Activated CD4-positive, alpha-beta T cell treated with anti-CD3 and anti-CD28 coated beads, Interleukin-2, amount 10 ng/mL, durations not matched to agents 24 days and 14 days (primary cell): Measurements from ENCODE around the gene ST6GALNAC6. TPM values are rescaled to one million over a fixed set of nuclear protein-coding genes. Genes with fewer than 3 reads are reported as not detected.
"Not testable (repeated sequence)": the region's sequence is repeated elsewhere in the genome, so short reads cannot be mapped to it uniquely, and the experiment has no call there.

Experiments
- DNase-seq: peaks from one replicate; pipeline ENCODE4 v3.0.0; 2022
- H3K27ac Mint-ChIP-seq: one replicate; pipeline ENCODE4 v1.8.0; 2022; ENCODE audit warnings: mild to moderate bottlenecking, mixed read lengths
- H3K27me3 Mint-ChIP-seq: one replicate; pipeline ENCODE4 v1.8.0; 2022; ENCODE audit warnings: mixed read lengths
- H3K36me3 Mint-ChIP-seq: one replicate; pipeline ENCODE4 v1.8.0; 2022; ENCODE audit warnings: low read depth, mild to moderate bottlenecking, mixed read lengths
- H3K4me1 Mint-ChIP-seq: one replicate; pipeline ENCODE4 v1.8.0; 2021; ENCODE audit warnings: mixed read lengths
- H3K4me3 Mint-ChIP-seq: one replicate; pipeline ENCODE4 v1.8.0; 2022; ENCODE audit warnings: mild to moderate bottlenecking, moderate library complexity, mixed read lengths
- H3K9me3 Mint-ChIP-seq: one replicate; pipeline ENCODE4 v1.8.0; 2021; ENCODE audit warnings: mixed read lengths
- intact Hi-C: fragments of 100-400 bp; cut with micrococcal nuclease; formaldehyde crosslinking; loops from one replicate; pipeline ENCODE4 v1.15.1; 2023
- total RNA-seq: library from RNA; stranded (reverse); gene quantifications from 2 replicates; pipeline ENCODE4 v1.2.3, GENCODE V29; 2022

ST6GALNAC6 gene
- total RNA-seq, 1 donor from 2014 or later: 53.3 TPM

GRCh38 chr9:127884976-127885490, 14.4 kb downstream of the ST6GALNAC6 start:
- Mint-ChIP-seq H3K4me1 (peaks cover 11% of the 10 kb centered on the region), H3K27me3 (no peaks in the 10 kb centered on the region), H3K27ac (no peak overlapping the region), H3K36me3 (peaks cover 42% of the 10 kb centered on the region), H3K9me3 (no peaks in the 10 kb centered on the region), H3K4me3 (no peak overlapping the region)
- DNase-seq: no peak
- intact Hi-C loops: no loop called here

GRCh38 chr9:127884427-127884911, 14.9 kb downstream of the ST6GALNAC6 start:
- Mint-ChIP-seq H3K9me3 (no peaks in the 10 kb centered on the region), H3K36me3 (peaks cover 41% of the 10 kb centered on the region), H3K27ac (peak overlapping the region; percentile 48), H3K4me1 (peaks cover 11% of the 10 kb centered on the region), H3K27me3 (no peaks in the 10 kb centered on the region), H3K4me3 (no peak overlapping the region)
- DNase-seq: no peak
- intact Hi-C loops: no loop called here

GRCh38 chr9:127883959-127884358, 15.4 kb downstream of the ST6GALNAC6 start:
- no peaks in the 10 kb centered on the region for H3K27me3 Mint-ChIP-seq
- intact Hi-C loops: no loop called here
- H3K36me3 Mint-ChIP-seq: peaks cover 41% of the 10 kb centered on the region
- H3K4me1 Mint-ChIP-seq: peaks cover 11% of the 10 kb centered on the region
- no peak for DNase-seq
- H3K9me3 Mint-ChIP-seq: no peaks in the 10 kb centered on the region
- H3K4me3 Mint-ChIP-seq: no peak overlapping the region
- peak overlapping the region; percentile 34 for H3K27ac Mint-ChIP-seq

- H3K27me3 Mint-ChIP-seq, H3K4me3 Mint-ChIP-seq, intact Hi-C loops, H3K27ac Mint-ChIP-seq, H3K9me3 Mint-ChIP-seq, DNase-seq: not testable (repeated sequence)
- peaks cover 32% of the 10 kb centered on the region for H3K36me3 Mint-ChIP-seq
- H3K4me1 Mint-ChIP-seq: peaks cover 11% of the 10 kb centered on the region
Observed at GRCh38 chr9:127881715-127882114, 17.7 kb downstream of the ST6GALNAC6 start.

- no peaks in the 10 kb centered on the region for H3K9me3 Mint-ChIP-seq
- H3K4me1 Mint-ChIP-seq: peaks cover 11% of the 10 kb centered on the region
- DNase-seq: no peak
- no peak overlapping the region for H3K27ac Mint-ChIP-seq
- H3K4me3 Mint-ChIP-seq: no peak overlapping the region
- no peaks in the 10 kb centered on the region for H3K27me3 Mint-ChIP-seq
- intact Hi-C loops: no loop called here
- peaks cover 25% of the 10 kb centered on the region for H3K36me3 Mint-ChIP-seq
Observed at GRCh38 chr9:127880143-127880542, 19.3 kb downstream of the ST6GALNAC6 start.

- intact Hi-C loops: no loop called here
- H3K27me3 Mint-ChIP-seq: no peaks in the 10 kb centered on the region
- no peaks in the 10 kb centered on the region for H3K9me3 Mint-ChIP-seq
- H3K4me1 Mint-ChIP-seq: peaks cover 5% of the 10 kb centered on the region
- H3K27ac Mint-ChIP-seq: no peak overlapping the region
- no peak overlapping the region for H3K4me3 Mint-ChIP-seq
- no peak for DNase-seq
- peaks cover 16% of the 10 kb centered on the region for H3K36me3 Mint-ChIP-seq
Observed at GRCh38 chr9:127878652-127879390, 20.6 kb downstream of the ST6GALNAC6 start.

- Mint-ChIP-seq H3K9me3 (no peaks in the 10 kb centered on the region), H3K4me1 (peaks cover 5% of the 10 kb centered on the region), H3K27me3 (no peaks in the 10 kb centered on the region), H3K4me3 (peak overlapping the region; percentile 49), H3K36me3 (peaks cover 15% of the 10 kb centered on the region), H3K27ac (no peak overlapping the region)
- intact Hi-C loops: no loop called here
- no peak for DNase-seq
Observed at GRCh38 chr9:127878001-127878651, 21.3 kb downstream of the ST6GALNAC6 start.

GRCh38 chr9:127877566-127877998, 21.8 kb downstream of the ST6GALNAC6 start, which contains the start of gene AK1:
TSS of gene AK1 (minus strand) at chr9:127877675. CDS start at chr9:127874617, 3,058 bp downstream.
- intact Hi-C loops: no loop called here
- Mint-ChIP-seq H3K4me3 (peak within 1 kb of the TSS; percentile 49), H3K4me1 (peaks cover 1% of the 10 kb centered on the region), H3K27ac (no peak within 1 kb of the TSS), H3K36me3 (peaks cover 12% of the 10 kb centered on the region), H3K27me3 (no peaks in the 10 kb centered on the region), H3K9me3 (no peaks in the 10 kb centered on the region)
- DNase-seq: no peak

- Mint-ChIP-seq H3K4me1 (no peaks in the 10 kb centered on the region), H3K27me3 (no peaks in the 10 kb centered on the region), H3K4me3 (peak overlapping the region; percentile 19), H3K36me3 (peaks cover 8% of the 10 kb centered on the region), H3K9me3 (no peaks in the 10 kb centered on the region), H3K27ac (no peak overlapping the region)
- DNase-seq: no peak
- intact Hi-C loops: no loop called here
Observed at GRCh38 chr9:127876764-127877562, 22.4 kb downstream of the ST6GALNAC6 start.

GRCh38 chr9:127876026-127876763, 23.2 kb downstream of the ST6GALNAC6 start:
- H3K27me3 Mint-ChIP-seq: no peaks in the 10 kb centered on the region
- H3K4me3 Mint-ChIP-seq: no peak overlapping the region
- no peaks in the 10 kb centered on the region for H3K4me1 Mint-ChIP-seq
- no peak for DNase-seq
- H3K36me3 Mint-ChIP-seq: peaks cover 6% of the 10 kb centered on the region
- intact Hi-C loops: no loop called here
- H3K27ac Mint-ChIP-seq: no peak overlapping the region
- no peaks in the 10 kb centered on the region for H3K9me3 Mint-ChIP-seq

GRCh38 chr9:127875306-127875966, 24.0 kb downstream of the ST6GALNAC6 start:
- H3K36me3 Mint-ChIP-seq: peaks cover 5% of the 10 kb centered on the region
- no peaks in the 10 kb centered on the region for H3K27me3 Mint-ChIP-seq
- H3K4me3 Mint-ChIP-seq: no peak overlapping the region
- H3K4me1 Mint-ChIP-seq: no peaks in the 10 kb centered on the region
- intact Hi-C loops: no loop called here
- no peaks in the 10 kb centered on the region for H3K9me3 Mint-ChIP-seq
- H3K27ac Mint-ChIP-seq: no peak overlapping the region
- no peak for DNase-seq

- intact Hi-C loops: no loop called here
- Mint-ChIP-seq H3K27me3 (no peaks in the 10 kb centered on the region), H3K36me3 (peaks cover 4% of the 10 kb centered on the region), H3K27ac (no peak overlapping the region), H3K4me1 (no peaks in the 10 kb centered on the region), H3K9me3 (no peaks in the 10 kb centered on the region), H3K4me3 (no peak overlapping the region)
- DNase-seq: no peak
Observed at GRCh38 chr9:127874301-127875221, 24.8 kb downstream of the ST6GALNAC6 start.
